Measurements from ENCODE around the gene FSTL4. TPM values are rescaled to one million over a fixed set of nuclear protein-coding genes. Genes with fewer than 3 reads are reported as not detected.

FSTL4 gene
- total and polyA plus RNA-seq, 2 experiments from 2014 or later = 1.4 to 2.8 TPM

- Histone ChIP-seq H3K79me2 (replicated peaks; ENCODE audit: insufficient read depth) (no peaks in the 10 kb centered on the region), H3K27ac (ENCODE audit: low read depth) (no peak overlapping the region), H3K9me2 (ENCODE audit: insufficient read depth) (no peaks in the 10 kb centered on the region), H3K4me3 (no peak overlapping the region), H3K4me2 (peak overlapping the region; percentile 10), H4K20me1 (replicated peaks; ENCODE audit: insufficient read depth) (no peaks in the 10 kb centered on the region), H3F3A (replicated peaks; ENCODE audit: low read depth) (no peaks in the 10 kb centered on the region), H3K4me1 (ENCODE audit: insufficient read depth) (peaks cover 24% of the 10 kb centered on the region), H2AFZ (no peak overlapping the region), H3K27me3 (ENCODE audit: insufficient read depth) (no peaks in the 10 kb centered on the region; the same call in 1 of the 2 replicates), H3K36me3 (ENCODE audit: insufficient read depth) (no peaks in the 10 kb centered on the region)
- H3K36me3 Mint-ChIP-seq (ENCODE audit: low read depth) = no peaks in the 10 kb centered on the region
- ATAC-seq = peak; percentile 40; the same call in 2 of the 3 replicates
- peaks cover 17% of the 10 kb centered on the region for H3K27me3 Mint-ChIP-seq (ENCODE audit: insufficient read depth, low read depth, poor library complexity)
- no peak overlapping the region for H3K27ac Mint-ChIP-seq
- peaks cover 31% of the 10 kb centered on the region for H3K4me1 Mint-ChIP-seq
- peak overlapping the region; percentile 43; the same call in 2 of the 3 replicates for H3K4me3 Mint-ChIP-seq
- H3K9me3 Mint-ChIP-seq = no peaks in the 10 kb centered on the region
- no peak for TF ChIP-seq CREB1 (CRISPR knock-in tag; IDR thresholded peaks at IDR 0.05; ENCODE audit: low read depth)
- TF ChIP-seq ZNF331 (CRISPR knock-in tag; IDR thresholded peaks at IDR 0.05; ENCODE audit: low read depth) = no peak
- TF ChIP-seq ZNF114 (CRISPR knock-in tag; IDR thresholded peaks at IDR 0.05) = no peak
- TF ChIP-seq NANOG (IDR thresholded peaks at IDR 0.05; ENCODE audit: borderline replicate concordance) = peak; percentile 39
- peak; percentile 30 for TF ChIP-seq REST (IDR thresholded peaks at IDR 0.05; ENCODE audit: unreplicated experiment)
- no peak for TF ChIP-seq POLR2AphosphoS5 (IDR thresholded peaks at IDR 0.05; ENCODE audit: low read depth)
- TF ChIP-seq EZH2phosphoT487 (IDR thresholded peaks at IDR 0.05; ENCODE audit: unreplicated experiment) = no peak
- peak; percentile 41 for DNase-seq (ENCODE audit: low spot score)
These were observed 9.4 kb downstream of the FSTL4 start for GRCh38 chr5:133602835-133603380.

- DNase-seq (ENCODE audit: low spot score) (no peak), ATAC-seq (no peak)
- Histone ChIP-seq H3K4me2 (no peak overlapping the region), H3K4me1 (ENCODE audit: insufficient read depth) (peaks cover 24% of the 10 kb centered on the region), H3K36me3 (ENCODE audit: insufficient read depth) (no peaks in the 10 kb centered on the region), H3K79me2 (replicated peaks; ENCODE audit: insufficient read depth) (no peaks in the 10 kb centered on the region), H3K9me2 (ENCODE audit: insufficient read depth) (no peaks in the 10 kb centered on the region), H4K20me1 (replicated peaks; ENCODE audit: insufficient read depth) (no peaks in the 10 kb centered on the region), H3K27ac (ENCODE audit: low read depth) (no peak overlapping the region), H2AFZ (no peak overlapping the region), H3F3A (replicated peaks; ENCODE audit: low read depth) (no peaks in the 10 kb centered on the region), H3K27me3 (ENCODE audit: insufficient read depth) (no peaks in the 10 kb centered on the region), H3K4me3 (no peak overlapping the region)
- Mint-ChIP-seq H3K27me3 (ENCODE audit: insufficient read depth, low read depth, poor library complexity) (peaks cover 13% of the 10 kb centered on the region), H3K9me3 (no peaks in the 10 kb centered on the region), H3K4me1 (peaks cover 31% of the 10 kb centered on the region), H3K4me3 (no peak overlapping the region), H3K27ac (no peak overlapping the region), H3K36me3 (ENCODE audit: low read depth) (no peaks in the 10 kb centered on the region)
- TF ChIP-seq EZH2 (IDR thresholded peaks at IDR 0.05; ENCODE audit: low read depth, unreplicated experiment) (no peak), CREB1 (CRISPR knock-in tag; IDR thresholded peaks at IDR 0.05; ENCODE audit: low read depth) (no peak), REST (IDR thresholded peaks at IDR 0.05; ENCODE audit: unreplicated experiment) (no peak)
These were observed 12.7 kb downstream of the FSTL4 start for GRCh38 chr5:133599600-133599999.
